Measurements from ENCODE around the gene OR2T3.
"Not testable (repeated sequence)": the region's sequence is repeated elsewhere in the genome, so short reads cannot be mapped to it uniquely, and the experiment has no call there.

DNA sequence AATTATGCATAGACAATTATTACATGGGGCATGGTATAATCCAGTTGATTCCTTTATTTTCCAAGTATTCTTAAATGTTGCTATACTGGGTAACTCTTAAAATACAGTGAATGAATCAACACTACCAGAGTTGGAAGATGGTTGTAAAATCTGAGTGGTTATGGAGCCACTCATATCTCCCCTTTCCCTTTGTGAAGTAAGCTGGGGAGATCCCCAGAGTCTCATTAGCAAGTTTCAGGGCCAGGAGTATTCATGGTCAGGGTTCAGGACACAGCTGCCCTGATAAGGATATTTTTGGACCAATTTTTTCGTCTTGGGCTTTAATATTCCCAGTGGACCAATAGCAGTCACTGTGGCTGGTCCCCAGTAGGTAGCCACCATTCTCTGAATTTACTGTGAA is 34.5 kb upstream of the OR2T3 start:
- not testable (repeated sequence) for TF ChIP-seq EZH2 (IDR thresholded peaks at IDR 0.05; ENCODE audit: low read depth)
- TF ChIP-seq, protein P1, sequence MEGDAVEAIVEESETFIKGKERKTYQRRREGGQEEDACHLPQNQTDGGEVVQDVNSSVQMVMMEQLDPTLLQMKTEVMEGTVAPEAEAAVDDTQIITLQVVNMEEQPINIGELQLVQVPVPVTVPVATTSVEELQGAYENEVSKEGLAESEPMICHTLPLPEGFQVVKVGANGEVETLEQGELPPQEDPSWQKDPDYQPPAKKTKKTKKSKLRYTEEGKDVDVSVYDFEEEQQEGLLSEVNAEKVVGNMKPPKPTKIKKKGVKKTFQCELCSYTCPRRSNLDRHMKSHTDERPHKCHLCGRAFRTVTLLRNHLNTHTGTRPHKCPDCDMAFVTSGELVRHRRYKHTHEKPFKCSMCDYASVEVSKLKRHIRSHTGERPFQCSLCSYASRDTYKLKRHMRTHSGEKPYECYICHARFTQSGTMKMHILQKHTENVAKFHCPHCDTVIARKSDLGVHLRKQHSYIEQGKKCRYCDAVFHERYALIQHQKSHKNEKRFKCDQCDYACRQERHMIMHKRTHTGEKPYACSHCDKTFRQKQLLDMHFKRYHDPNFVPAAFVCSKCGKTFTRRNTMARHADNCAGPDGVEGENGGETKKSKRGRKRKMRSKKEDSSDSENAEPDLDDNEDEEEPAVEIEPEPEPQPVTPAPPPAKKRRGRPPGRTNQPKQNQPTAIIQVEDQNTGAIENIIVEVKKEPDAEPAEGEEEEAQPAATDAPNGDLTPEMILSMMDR (conservative IDR thresholded peaks at IDR 0.05), result not testable (repeated sequence)

Data from PC-9 (cell line).